ENCODE results near the gene TBL3. TPM values are rescaled to one million over a fixed set of nuclear protein-coding genes. Genes with fewer than 3 reads are reported as not detected.
"Not testable (repeated sequence)": the region's sequence is repeated elsewhere in the genome, so short reads cannot be mapped to it uniquely, and the experiment has no call there.

The TBL3 gene
- total RNA-seq, 1 donor from 2014 or later: 30.7 TPM

- TF ChIP-seq EZH2 (IDR thresholded peaks at IDR 0.05) (no peak), CTCF (IDR thresholded peaks at IDR 0.05) (no peak), EZH2phosphoT487 (IDR thresholded peaks at IDR 0.05) (no peak)
- Histone ChIP-seq H3K27ac (no peak within 1 kb of the TSS), H4K20me1 (ENCODE audit: low read depth) (peaks cover 43% of the 10 kb centered on the region), H3F3A (ENCODE audit: low read depth) (peaks cover 20% of the 10 kb centered on the region), H3K4me1 (peaks cover 12% of the 10 kb centered on the region), H3K27me3 (no peaks in the 10 kb centered on the region), H3K9ac (peak within 1 kb of the TSS; percentile 88), H3K4me3 (peak within 1 kb of the TSS; percentile 100), H3K9me3 (ENCODE audit: low read depth) (no peaks in the 10 kb centered on the region), H3K79me2 (ENCODE audit: low read depth) (peaks cover 44% of the 10 kb centered on the region), H3K36me3 (no peaks in the 10 kb centered on the region), H2AFZ (replicated peaks) (peak within 1 kb of the TSS; percentile 66), H3K4me2 (peak within 1 kb of the TSS; percentile 89)
- H3K36me3 Mint-ChIP-seq: peaks cover 3% of the 10 kb centered on the region
- peak; percentile 96 for DNase-seq (ENCODE audit: low spot score)
- no peaks in the 10 kb centered on the region for H3K9me3 Mint-ChIP-seq
- peak within 1 kb of the TSS; percentile 93 for H3K4me3 Mint-ChIP-seq
- peaks cover 2% of the 10 kb centered on the region for H3K27me3 Mint-ChIP-seq (ENCODE audit: insufficient read depth, low read depth)
- peak within 1 kb of the TSS; percentile 85 for H3K27ac Mint-ChIP-seq
- H3K4me1 Mint-ChIP-seq: peaks cover 25% of the 10 kb centered on the region
Measured at GRCh38 chr16:2009791-2010510, 38.1 kb downstream of the TBL3 start, which contains the start of gene ZNF598. Gene ZNF598, minus strand, starts transcription at chr16:2009821.

GRCh38 chr16:2011726-2012125, 39.9 kb downstream of the TBL3 start:
- not testable (repeated sequence) for H3K4me2 ChIP-seq; H3K36me3 ChIP-seq; H3K9me3 ChIP-seq (ENCODE audit: low read depth); H3K27me3 ChIP-seq; H3K27ac ChIP-seq; H3K9me3 Mint-ChIP-seq; H3K27me3 Mint-ChIP-seq (ENCODE audit: insufficient read depth, low read depth); H3K4me3 ChIP-seq; H3K27ac Mint-ChIP-seq; H3K4me3 Mint-ChIP-seq; H2AFZ ChIP-seq (replicated peaks); H3K36me3 Mint-ChIP-seq; H3K9ac ChIP-seq; DNase-seq (ENCODE audit: low spot score)
- H3K4me1 ChIP-seq: peaks cover 12% of the 10 kb centered on the region
- H4K20me1 ChIP-seq (ENCODE audit: low read depth): peaks cover 25% of the 10 kb centered on the region
- H3K79me2 ChIP-seq (ENCODE audit: low read depth): peaks cover 27% of the 10 kb centered on the region
- peaks cover 20% of the 10 kb centered on the region for H3K4me1 Mint-ChIP-seq
- H3F3A ChIP-seq (ENCODE audit: low read depth): peaks cover 14% of the 10 kb centered on the region

- Histone ChIP-seq H3K27me3 (peaks cover 26% of the 10 kb centered on the region), H3K79me2 (ENCODE audit: low read depth) (peaks cover 9% of the 10 kb centered on the region), H3F3A (ENCODE audit: low read depth) (peaks cover 14% of the 10 kb centered on the region), H3K36me3 (no peaks in the 10 kb centered on the region), H2AFZ (replicated peaks) (no peak overlapping the region), H3K9ac (no peak overlapping the region), H3K4me1 (peaks cover 5% of the 10 kb centered on the region), H4K20me1 (ENCODE audit: low read depth) (peaks cover 7% of the 10 kb centered on the region), H3K4me2 (no peak overlapping the region), H3K27ac (no peak overlapping the region), H3K4me3 (no peak overlapping the region), H3K9me3 (ENCODE audit: low read depth) (no peaks in the 10 kb centered on the region)
- TF ChIP-seq EZH2phosphoT487 (IDR thresholded peaks at IDR 0.05): no peak
- no peak for TF ChIP-seq CTCF (IDR thresholded peaks at IDR 0.05)
- no peak for TF ChIP-seq EZH2 (IDR thresholded peaks at IDR 0.05)
- Mint-ChIP-seq H3K9me3 (no peaks in the 10 kb centered on the region), H3K4me1 (peaks cover 11% of the 10 kb centered on the region), H3K27ac (no peak overlapping the region), H3K4me3 (peak overlapping the region; percentile 18), H3K36me3 (peaks cover under 1% of the 10 kb centered on the region), H3K27me3 (ENCODE audit: insufficient read depth, low read depth) (peaks cover 9% of the 10 kb centered on the region)
- no peak for DNase-seq (ENCODE audit: low spot score)
Measured at GRCh38 chr16:2013527-2013926, 41.7 kb downstream of the TBL3 start.
